Spleen (tissue), 11 donors: Measurements from ENCODE around the gene RFTN1. TPM values are rescaled to one million over a fixed set of nuclear protein-coding genes. Genes with fewer than 3 reads are reported as not detected.
A peak's percentile ranks its signal among the peaks of the same experiment; 100 is the strongest.

Experiments
- DNase-seq: peaks from one replicate; pipeline ENCODE4 v3.0.0-alpha.2; 2020
- H3K27ac ChIP-seq, 8 donors: fragments of 200-600 bp; sonication (generic) in 7 of 8; 1 replicate in 4 of 8; 2 replicates in 4 of 8; pipeline versions ENCODE4 v1.5.0 to v1.8.0; 2016 to 2021; ENCODE audit warnings: inconsistent platforms in 4 of 8, mild to moderate bottlenecking in 4 of 8, moderate library complexity in 1 of 8
- H3K27me3 ChIP-seq, 7 donors: fragments of 200-600 bp; sonication (generic) in 6 of 7; replicated peaks in 1 of 7; 1 replicate in 4 of 7; 2 replicates in 3 of 7; pipeline versions ENCODE4 v1.5.0 to v1.8.0; 2016 to 2021; ENCODE audit warnings: inconsistent platforms in 3 of 7, mild to moderate bottlenecking in 1 of 7
- H3K36me3 ChIP-seq, 6 donors: fragments of 200-600 bp; sonication (generic) in 5 of 6; 1 replicate in 4 of 6; 2 replicates in 2 of 6; pipeline versions ENCODE4 v1.5.0 to v1.8.0; 2016 to 2021; ENCODE audit warnings: inconsistent platforms in 2 of 6
- H3K4me1 ChIP-seq, 6 donors: fragments of 200-600 bp; sonication (generic) in 5 of 6; 1 replicate in 3 of 6; 2 replicates in 3 of 6; pipeline versions ENCODE4 v1.5.0 to v1.8.0; 2016 to 2021; ENCODE audit warnings: inconsistent platforms in 3 of 6
- H3K4me3 ChIP-seq, 8 donors: fragments of 200-600 bp; sonication (generic) in 7 of 8; 1 replicate in 4 of 8; 2 replicates in 4 of 8; pipeline versions ENCODE4 v1.5.0 to v1.8.0; 2016 to 2021; ENCODE audit warnings: inconsistent platforms in 4 of 8, mild to moderate bottlenecking in 4 of 8, moderate library complexity in 2 of 8
- H3K9me3 ChIP-seq, 8 donors: fragments of 200-600 bp; sonication (generic) in 7 of 8; 1 replicate in 4 of 8; 2 replicates in 4 of 8; pipeline versions ENCODE4 v1.5.0 to v1.8.0; 2016 to 2021; ENCODE audit warnings: inconsistent platforms in 4 of 8
- CTCF ChIP-seq, 11 experiments: fragments of 200-600 bp in 7 of 11; fragments of 450-650 bp in 4 of 11; sonication (generic) in 4 of 11; IDR thresholded peaks in 8 of 11; conservative IDR thresholded peaks in 3 of 11; 1 replicate in 7 of 11; 2 replicates in 4 of 11; pipeline versions ENCODE4 v1.4.0 to v1.8.0; 2016 to 2021; ENCODE audit warnings: antibody characterized with exemption in 11 of 11, inconsistent platforms in 4 of 11, mild to moderate bottlenecking in 1 of 11
- POLR2A ChIP-seq, 3 donors: fragments of 450-650 bp; IDR thresholded peaks; one replicate each; pipeline ENCODE4 v1.5.1; 2017; ENCODE audit warnings: antibody characterized with exemption in 3 of 3, mild to moderate bottlenecking in 1 of 3
- POLR2AphosphoS5 ChIP-seq, 3 donors: sonication (generic); formaldehyde crosslinking; IDR thresholded peaks; one replicate each; pipeline ENCODE4 v1.5.1; 2017; ENCODE audit warnings: antibody characterized with exemption in 3 of 3
- WGBS, 5 donors: extraction: QIAGEN DNeasy Blood & Tissue Kit in 3 of 5; methylation state at CpG; one replicate each; pipeline versions ENCODE4 v1.1.5 to v1.1.7; 2013 to 2018; 5-methylcytosine and 5-hydroxymethylcytosine counted together
- intact Hi-C: fragments of 100-400 bp; cut with DNase I; formaldehyde crosslinking; loops from one replicate; pipeline ENCODE4 v1.15.0; 2023; ENCODE audit warnings: low total_unique reads
- polyA plus RNA-seq, 3 donors: library from polyadenylated mRNA; stranded (reverse); fragments of 200-250 nt; gene quantifications; one replicate each; pipeline ENCODE4 v1.2.1, GENCODE V29; 2013
- total RNA-seq, 7 donors: library from RNA; depleted of rRNA in 3 of 7; stranded (reverse); fragments of >200 nt in 3 of 7; fragmentation: NEBNext Ultra II Directional in 4 of 7; extraction: Animal tissue kit (Norgen Biotek cat#: 25700) in 4 of 7; gene quantifications; one replicate each; pipeline versions ENCODE4 v1.1.0 to v1.2.1, GENCODE V29; 2016 to 2021
- donor health status: healthy with polysubstance abuse.
- donor health status: DM: no; HTN: no; CAD: no; lungs with moderate emphysema.
- donor health status: DM: no; HTN: no; CAD: no.
- donor health status: Bipolar disorder and iron deficiency.
- donor health status: healthy.
- donor health status: DM: no; HTN: no; CAD: no.
- donor health status: DM: yes; HTN: yes; CAD: no.

RFTN1 gene
- total and polyA plus RNA-seq, 10 donors: 30.4 to 106 (median 75.3) TPM

DNA sequence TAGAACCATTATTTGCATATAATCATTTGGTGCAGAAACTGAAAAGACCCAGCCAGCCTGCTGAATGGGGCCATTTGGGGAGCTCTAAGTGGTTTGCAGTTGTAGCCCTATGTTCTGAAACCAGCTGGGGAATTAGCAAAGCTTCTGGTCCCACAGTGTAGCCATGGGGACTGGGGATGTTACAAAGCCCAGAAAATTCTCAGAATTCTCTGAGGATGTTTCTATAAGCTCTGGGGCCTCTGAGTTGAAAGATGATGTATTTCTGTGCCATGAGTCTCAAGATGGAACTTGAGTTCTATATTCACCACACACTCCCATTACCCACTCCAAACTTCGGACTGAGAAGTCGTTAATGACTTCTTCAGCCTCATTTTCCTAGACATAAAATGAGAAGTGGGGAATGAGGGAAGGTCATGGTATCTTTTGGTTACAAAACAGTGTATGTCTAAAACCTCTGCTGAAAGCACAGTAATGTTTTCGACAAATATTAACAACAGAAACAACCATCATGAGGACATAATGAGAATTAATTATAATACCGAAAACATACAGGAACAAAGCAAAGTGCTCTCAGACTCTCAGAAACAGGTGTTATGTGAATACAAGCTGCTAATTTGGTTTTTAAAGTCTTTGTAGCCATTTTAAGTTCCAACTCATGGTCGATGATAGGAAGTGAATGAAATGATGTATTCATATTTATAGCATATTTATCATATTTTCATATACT is 89.4 kb downstream of the RFTN1 start:
- Histone ChIP-seq H3K4me1 (peaks cover 0 to 41% (median 10%) of the 10 kb centered on the region in 6 donors), H3K27me3 (no peaks in the 10 kb centered on the region), H3K9me3 (no peaks in the 10 kb centered on the region), H3K36me3 (peaks cover 0 to 18% (median 0%) of the 10 kb centered on the region in 6 donors), H3K27ac (no peak overlapping the region), H3K4me3 (no peak overlapping the region)
- DNase-seq: no peak
- 86 to 93% (median 89%) methylated on average over 5 of the region's 5 CpGs for WGBS, 5 donors
- intact Hi-C loops: no loop called here
- TF ChIP-seq POLR2AphosphoS5 (IDR thresholded peaks at IDR 0.05): no peak
- TF ChIP-seq CTCF (IDR thresholded peaks at IDR 0.05 in 8 of 11, conservative IDR thresholded peaks at IDR 0.05 in 3 of 11): no peak
- TF ChIP-seq POLR2A (IDR thresholded peaks at IDR 0.05): no peak

DNA sequence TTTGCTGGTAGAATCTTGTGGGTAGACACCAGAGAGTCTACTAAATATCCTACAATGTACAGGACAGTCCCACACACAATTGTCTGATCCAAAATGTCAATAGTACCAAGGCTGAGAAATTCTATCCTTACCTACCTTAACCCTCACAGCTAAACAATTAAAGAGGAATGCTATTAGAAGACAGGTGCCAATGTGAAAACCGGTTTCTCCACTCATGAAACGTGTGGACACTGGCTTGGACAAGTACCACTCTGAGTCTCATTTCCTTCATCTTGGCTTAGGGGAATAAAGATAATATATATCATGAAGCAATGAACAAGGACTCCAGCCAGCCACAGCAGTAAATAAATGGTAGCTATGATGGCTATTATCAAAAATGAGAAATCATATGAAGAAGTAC is 90.2 kb downstream of the RFTN1 start:
- H3K36me3 ChIP-seq: peaks cover 0 to 17% (median 0%) of the 10 kb centered on the region in 6 donors
- TF ChIP-seq POLR2AphosphoS5 (IDR thresholded peaks at IDR 0.05) (no peak), POLR2A (IDR thresholded peaks at IDR 0.05) (no peak), CTCF (IDR thresholded peaks at IDR 0.05 in 8 of 11, conservative IDR thresholded peaks at IDR 0.05 in 3 of 11) (no peak)
- DNase-seq: no peak
- intact Hi-C loops: no loop called here
- WGBS, 5 donors: 88 to 96% (median 92%) methylated on average over 2 of the region's 2 CpGs
- H3K4me3 ChIP-seq: no peak overlapping the region
- no peaks in the 10 kb centered on the region for H3K27me3 ChIP-seq
- H3K9me3 ChIP-seq: no peaks in the 10 kb centered on the region
- peaks cover 0 to 41% (median 12%) of the 10 kb centered on the region in 6 donors for H3K4me1 ChIP-seq
- H3K27ac ChIP-seq: no peak overlapping the region

- WGBS, 5 donors: 51 to 64% (median 56%) methylated on average over 5 of the region's 5 CpGs
- Histone ChIP-seq H3K36me3 (no peaks in the 10 kb centered on the region), H3K4me1 (peaks cover 0 to 45% (median 17%) of the 10 kb centered on the region in 6 donors), H3K27me3 (no peaks in the 10 kb centered on the region), H3K27ac (peak overlapping the region in 7 of 8 donors; percentile 20 to 67 (median 56)), H3K4me3 (no peak overlapping the region), H3K9me3 (no peaks in the 10 kb centered on the region)
- no peak for DNase-seq
- peak in 1 of 3 donors; percentile 34 for TF ChIP-seq POLR2AphosphoS5 (IDR thresholded peaks at IDR 0.05)
- TF ChIP-seq POLR2A (IDR thresholded peaks at IDR 0.05): no peak
- TF ChIP-seq CTCF (IDR thresholded peaks at IDR 0.05 in 8 of 11, conservative IDR thresholded peaks at IDR 0.05 in 3 of 11): no peak
- intact Hi-C loops: no loop called here
These were observed 93.8 kb downstream of the RFTN1 start for GRCh38 chr3:16419640-16420241.
